ENCODE measurements around the gene JAZF1.

The JAZF1 gene

GRCh38 chr7:28165261-28165660, 15.3 kb downstream of the JAZF1 start:
- no peak for DNase-seq

- no peak for DNase-seq
These were observed 16.6 kb downstream of the JAZF1 start for GRCh38 chr7:28163949-28164348.

- DNase-seq, result no peak
These were observed 19.3 kb downstream of the JAZF1 start for GRCh38 chr7:28161331-28161730.

GRCh38 chr7:28160551-28160991, 20.0 kb downstream of the JAZF1 start:
- DNase-seq, result no peak

DNA sequence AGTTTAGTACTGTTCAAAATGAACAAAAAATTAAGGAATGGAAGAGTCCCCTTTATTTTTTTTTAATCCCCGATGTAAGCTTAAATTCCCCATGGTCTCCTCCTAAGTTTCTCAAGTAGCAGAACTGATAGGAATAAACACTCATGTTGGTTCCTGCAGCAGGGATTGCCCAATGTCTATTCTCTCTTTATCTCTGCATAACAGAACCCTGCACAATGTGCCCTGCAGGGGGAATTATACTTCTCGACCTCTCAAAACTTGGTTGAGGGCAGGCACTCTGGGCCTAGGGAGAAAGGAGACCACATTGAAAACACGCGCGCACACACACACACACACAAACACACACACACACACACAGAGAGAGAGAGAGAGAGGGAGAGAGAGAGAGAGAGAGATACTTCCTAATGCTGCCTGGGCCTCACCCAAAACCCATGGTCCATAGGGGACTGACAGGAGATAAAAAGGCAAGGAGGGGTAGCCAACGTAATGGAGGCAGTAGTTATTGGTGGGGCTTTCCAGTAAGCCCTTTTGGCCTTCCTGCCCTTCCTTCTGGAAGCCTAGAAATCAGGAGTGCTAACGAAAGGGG, 22.7 kb downstream of the JAZF1 start:
- no peak for DNase-seq

DNA sequence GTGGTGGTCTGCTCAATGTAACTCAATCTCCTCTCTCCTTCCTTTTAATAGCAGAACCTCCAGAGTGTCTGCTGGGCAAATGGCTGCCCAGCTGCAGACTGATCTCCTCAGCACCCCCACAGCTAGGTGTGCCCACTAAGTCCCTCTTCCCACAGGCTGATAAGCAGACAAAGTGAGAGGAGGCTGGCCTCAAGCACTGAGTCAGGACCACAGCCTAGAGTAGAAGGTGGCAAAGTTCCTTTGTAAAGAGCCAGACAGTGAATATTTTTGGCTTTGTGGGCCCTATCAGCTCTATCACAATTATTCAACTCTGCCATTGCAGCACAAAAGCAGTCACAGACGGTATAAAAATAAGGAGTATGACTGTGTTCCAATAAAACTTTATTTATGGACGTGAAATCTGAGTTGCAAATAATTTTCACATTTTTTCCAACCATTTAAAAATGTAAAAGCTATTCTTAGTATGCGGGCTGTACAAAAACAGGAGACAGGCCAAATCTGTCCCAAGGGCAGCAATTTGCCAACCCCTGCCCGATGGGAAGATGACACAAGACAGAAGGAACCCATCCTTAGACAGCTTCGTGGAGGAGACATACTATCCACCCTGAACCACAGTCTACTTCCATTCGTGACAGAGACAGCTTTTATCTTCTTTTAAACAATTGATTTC, 23.4 kb downstream of the JAZF1 start:
- no peak for DNase-seq

GRCh38 chr7:28156401-28156800, 24.2 kb downstream of the JAZF1 start:
- DNase-seq, result no peak

- DNase-seq, result no peak
These were observed 24.6 kb downstream of the JAZF1 start for GRCh38 chr7:28155964-28156363.

DNA sequence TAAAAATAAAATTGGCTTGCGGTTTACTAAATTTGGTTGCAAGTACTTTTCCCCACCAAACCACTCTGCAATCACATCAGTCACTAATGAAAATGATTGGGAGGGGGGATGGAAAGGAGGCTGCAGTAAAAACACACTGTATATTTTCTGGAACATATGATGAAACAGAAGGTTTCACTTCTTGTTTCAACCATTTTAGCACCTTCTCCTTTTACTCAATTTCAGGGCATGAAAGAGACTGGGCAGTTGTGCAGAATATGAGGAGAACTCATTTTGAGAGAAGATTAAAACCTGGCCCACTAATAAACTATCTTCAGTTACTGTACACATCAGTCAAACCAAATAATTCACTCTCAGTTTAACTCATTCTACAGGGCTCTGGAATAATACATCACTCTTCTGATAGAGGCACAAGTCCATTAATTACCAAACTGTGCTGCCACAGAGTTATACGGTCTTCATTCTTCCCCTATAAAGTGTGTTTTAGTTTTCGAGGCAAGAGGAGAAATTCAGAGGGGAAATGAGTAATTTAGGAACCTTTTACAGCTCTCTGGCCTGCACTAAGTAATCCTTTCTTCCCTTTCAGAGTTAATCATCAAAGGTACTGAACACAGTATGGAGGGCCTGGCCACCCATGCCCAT, 25.5 kb downstream of the JAZF1 start:
- no peak for DNase-seq

- DNase-seq, result no peak
These were observed 28.0 kb downstream of the JAZF1 start for GRCh38 chr7:28152594-28152993.

- DNase-seq, result no peak
These were observed 28.6 kb downstream of the JAZF1 start for GRCh38 chr7:28151965-28152364.

- DNase-seq, result no peak
These were observed 31.1 kb downstream of the JAZF1 start for GRCh38 chr7:28149291-28150101.

GRCh38 chr7:28145931-28146330, 34.7 kb downstream of the JAZF1 start:
- no peak for DNase-seq

- no peak for DNase-seq
These were observed 35.4 kb downstream of the JAZF1 start for GRCh38 chr7:28145090-28145626.

GRCh38 chr7:28144266-28144665, 36.3 kb downstream of the JAZF1 start:
- no peak for DNase-seq

GRCh38 chr7:28142650-28143049, 37.9 kb downstream of the JAZF1 start:
- DNase-seq, result no peak

DNA sequence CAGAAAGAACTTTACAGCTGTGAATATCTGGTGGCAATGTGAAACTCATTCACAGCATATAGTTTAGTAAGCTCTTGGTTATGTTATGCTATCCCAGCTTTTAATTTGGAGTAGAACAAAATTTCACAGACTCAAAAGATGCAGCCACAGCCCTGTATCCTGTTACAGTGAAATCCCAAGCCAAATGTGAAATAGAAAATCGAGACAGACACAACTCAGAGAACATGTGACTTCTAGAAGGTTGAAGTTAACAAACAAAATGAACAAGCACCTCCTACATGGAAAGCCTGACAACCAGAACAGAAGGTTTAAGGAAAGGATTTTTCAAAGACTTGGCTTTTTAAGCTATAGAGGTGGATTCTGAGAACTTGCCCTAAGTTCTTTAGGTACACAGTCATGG, 39.6 kb downstream of the JAZF1 start:
- no peak for DNase-seq

- no peak for DNase-seq
These were observed 41.8 kb downstream of the JAZF1 start for GRCh38 chr7:28138837-28139236.

GRCh38 chr7:28137463-28137862, 43.1 kb downstream of the JAZF1 start:
- no peak for DNase-seq

DNA sequence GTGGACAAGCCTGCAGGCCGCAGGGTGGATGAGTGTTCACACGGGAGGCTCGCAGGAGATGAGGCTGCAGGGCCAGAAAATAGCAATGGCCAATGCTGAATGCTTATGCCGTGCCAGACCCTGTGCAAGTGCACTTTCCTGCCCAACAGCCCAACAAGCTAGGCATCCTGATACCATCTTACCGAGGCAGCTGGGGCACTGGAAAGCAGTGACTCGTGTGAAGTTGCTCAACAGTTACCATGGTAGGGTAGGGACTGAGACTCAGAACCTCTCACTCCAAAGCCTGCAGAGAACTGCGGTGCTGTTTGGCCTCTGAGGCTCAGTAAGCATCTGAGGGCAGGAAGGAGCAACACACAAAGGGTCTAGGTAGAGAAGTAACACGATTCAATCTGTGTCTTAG, 43.7 kb downstream of the JAZF1 start:
- DNase-seq, result no peak

DNA sequence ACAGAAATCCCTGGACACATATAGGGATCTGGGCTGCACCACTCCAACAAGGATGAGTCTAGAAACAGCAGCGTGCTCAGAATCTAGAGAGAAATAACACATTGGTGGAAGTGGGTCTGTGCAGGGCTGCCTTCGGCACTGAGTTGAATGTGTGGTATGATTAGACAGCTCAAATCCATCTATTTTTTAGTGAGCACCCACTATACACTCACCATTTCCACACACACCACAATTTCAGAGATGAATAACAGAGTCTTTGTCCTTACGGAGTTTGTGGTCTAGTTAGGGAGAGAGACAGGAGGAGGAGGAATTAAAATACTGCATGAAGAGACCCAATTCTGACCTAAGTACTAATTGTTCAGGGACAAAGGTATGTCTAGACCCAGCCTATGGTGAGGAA, 44.2 kb downstream of the JAZF1 start:
- DNase-seq, result no peak

DNA sequence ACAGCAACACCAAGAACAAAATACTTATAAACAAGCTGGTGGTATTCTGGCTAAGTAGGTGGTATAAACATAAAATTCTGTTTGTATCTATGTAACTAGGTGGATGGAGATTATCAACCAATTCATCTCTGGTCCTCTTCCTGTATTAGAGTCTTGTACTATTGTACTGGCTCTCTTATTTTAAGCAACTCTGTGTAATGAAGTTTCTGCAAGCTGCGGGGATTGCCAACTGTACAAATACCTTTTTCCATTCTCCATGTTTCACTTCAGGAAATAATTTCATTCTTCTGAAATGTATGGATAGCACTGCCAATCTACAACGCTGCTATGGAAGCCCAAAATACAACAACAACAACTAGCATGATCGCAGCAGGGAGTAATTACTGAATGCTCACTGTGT, 44.8 kb downstream of the JAZF1 start:
- no peak for DNase-seq

GRCh38 chr7:28135315-28135714, 45.3 kb downstream of the JAZF1 start:
- DNase-seq, result no peak

All from DMS79 treated with DMSO at 0.1 percent for 48 hours (cell line).